HCT116 (cell line): ENCODE measurements around the gene AIMP1. TPM values are rescaled to one million over a fixed set of nuclear protein-coding genes. Genes with fewer than 3 reads are reported as not detected.

Experiments
- ATAC-seq: fragments of 200-7000 bp; cut with Tn5 transposase; 2 replicates; pipeline ENCODE4 v1.9.1; 2020; ENCODE audit warnings: mild to moderate bottlenecking, moderate library complexity
- BruUV-seq: library from RNA; stranded (reverse); fragments of 400-500 nt; replicated peaks from 2 replicates; lab custom pipeline; 2021; lab: Mats Ljungman, UMichigan
- CTCF ChIA-PET: fragments of 300-600 bp; sonication (Branson Sonifier 250); formaldehyde crosslinking; loops from one replicate; lab custom pipeline; 2021; ENCODE audit warnings: antibody characterized with exemption; lab: Charles Lee
- POLR2A ChIA-PET: fragments of 300-600, 350-600 bp; sonication (Branson Sonifier 250); formaldehyde crosslinking; loops from one replicate; lab custom pipeline; 2021; ENCODE audit warnings: antibody characterized with exemption; lab: Charles Lee
- RAD21 ChIA-PET, 2 experiments: fragments of 300-600 bp; sonication (Branson Sonifier 250); formaldehyde crosslinking; loops; one replicate each; lab custom pipeline; 2023; ENCODE audit warnings: low total read pairs in 2 of 2; ENCODE audit not compliant: uncharacterized antibody in 2 of 2, unreplicated experiment in 2 of 2, low non-redundant PET in 1 of 2; lab: Charles Lee
- DNase-seq: peaks from one replicate; pipeline ENCODE4 v3.0.0-alpha.2; 2010; ENCODE audit warnings: low read depth, low spot score
- H2AFZ ChIP-seq: fragments of 200-600 bp; shearing (Covaris generic), sonication (generic); 2 replicates; pipeline ENCODE4 v1.6.1; 2017; ENCODE audit warnings: low read depth, mixed run types, mixed read lengths, antibody characterized with exemption, low read length; ENCODE audit not compliant: poor library complexity, severe bottlenecking
- H3K27ac ChIP-seq: 2 replicates; pipeline ENCODE4 v1.5.1; 2012; ENCODE audit warnings: low read depth, low read length
- H3K27me3 ChIP-seq: fragments of 200-600 bp; sonication (generic); 2 replicates; pipeline ENCODE4 v1.6.1; 2016; ENCODE audit warnings: mixed run types, low read length, mixed read lengths; ENCODE audit not compliant: insufficient read depth
- H3K36me3 ChIP-seq, 2 experiments: fragments of 200-500 bp in 1 of 2; fragments of 200-600 bp in 1 of 2; sonication (Bioruptor generic) in 1 of 2; sonication (generic) in 1 of 2; 2 replicates each; pipeline versions ENCODE4 v1.5.1 to v1.6.1; 2014 to 2016; ENCODE audit warnings: low read length in 2 of 2, inconsistent platforms in 1 of 2, mixed read lengths in 1 of 2, mixed run types in 1 of 2; ENCODE audit not compliant: insufficient read depth in 2 of 2, control insufficient read depth in 1 of 2
- H3K4me1 ChIP-seq, 2 experiments: fragments of 200-600 bp in 1 of 2; sonication (generic) in 1 of 2; 2 replicates each; pipeline versions ENCODE4 v1.5.1 to v1.6.1; 2012 to 2017; ENCODE audit warnings: low read length in 2 of 2, inconsistent platforms in 1 of 2, mild to moderate bottlenecking in 1 of 2, mixed read lengths in 1 of 2, mixed run types in 1 of 2, moderate library complexity in 1 of 2; ENCODE audit not compliant: insufficient read depth in 2 of 2, control insufficient read depth in 1 of 2
- H3K4me2 ChIP-seq: fragments of 200-600 bp; sonication (generic); 2 replicates; pipeline ENCODE4 v1.6.1; 2017; ENCODE audit warnings: mixed run types, low read length, mixed read lengths
- H3K4me3 ChIP-seq, 2 experiments: fragments of 200-600 bp in 1 of 2; sonication (generic) in 1 of 2; replicated peaks in 1 of 2; 2 replicates each; pipeline ENCODE4 v1.5.1; 2011 to 2016; ENCODE audit warnings: low read length in 2 of 2, control low read depth in 1 of 2, low read depth in 1 of 2, mild to moderate bottlenecking in 1 of 2, mixed read lengths in 1 of 2, mixed run types in 1 of 2
- H3K79me2 ChIP-seq: fragments of 200-600 bp; sonication (generic); 2 replicates; pipeline ENCODE4 v1.6.1; 2017; ENCODE audit warnings: mild to moderate bottlenecking, mixed run types, low read length, moderate library complexity, mixed read lengths; ENCODE audit not compliant: insufficient read depth
- H3K9ac ChIP-seq: fragments of 200-600 bp; sonication (generic); 2 replicates; pipeline ENCODE4 v1.6.1; 2016; ENCODE audit warnings: low read length, mixed read lengths
- H3K9me2 ChIP-seq: fragments of 200-600 bp; sonication (generic), shearing (Covaris generic); 2 replicates; pipeline ENCODE4 v1.6.1; 2017; ENCODE audit warnings: mixed run types, mild to moderate bottlenecking, moderate library complexity; ENCODE audit not compliant: insufficient read depth
- H3K9me3 ChIP-seq, 2 experiments: fragments of 200-500 bp in 1 of 2; fragments of 200-600 bp in 1 of 2; sonication (Bioruptor generic) in 1 of 2; sonication (generic) in 1 of 2; 2 replicates each; pipeline ENCODE4 v1.6.1; 2014 to 2017; ENCODE audit warnings: low read length in 2 of 2, mixed read lengths in 2 of 2, inconsistent platforms in 1 of 2, low read depth in 1 of 2, mild to moderate bottlenecking in 1 of 2, mixed run types in 1 of 2, moderate library complexity in 1 of 2; ENCODE audit not compliant: control insufficient read depth in 1 of 2, insufficient read depth in 1 of 2
- H4K20me1 ChIP-seq: fragments of 200-600 bp; sonication (generic), shearing (Covaris generic); 2 replicates; pipeline ENCODE4 v1.6.1; 2017; ENCODE audit warnings: mixed run types, mild to moderate bottlenecking, moderate library complexity; ENCODE audit not compliant: insufficient read depth
- ATF3 ChIP-seq: IDR thresholded peaks from 2 replicates; pipeline ENCODE4 v1.6.1; 2012
- CBX3 ChIP-seq: IDR thresholded peaks from 2 replicates; pipeline ENCODE4 v1.6.1; 2012; ENCODE audit warnings: low read depth
- CEBPB ChIP-seq: IDR thresholded peaks from 2 replicates; pipeline ENCODE4 v1.6.1; 2012; ENCODE audit warnings: low read depth
- CTCF ChIP-seq, 3 experiments: fragments of 200-600 bp in 1 of 3; sonication (generic) in 1 of 3; IDR thresholded peaks in 2 of 3; conservative IDR thresholded peaks in 1 of 3; 2 replicates each; pipeline ENCODE4 v1.5.1; 2012 to 2017; ENCODE audit warnings: low read depth in 2 of 3, low read length in 2 of 3, antibody characterized with exemption in 1 of 3, borderline replicate concordance in 1 of 3, control low read depth in 1 of 3, mild to moderate bottlenecking in 1 of 3, mixed read lengths in 1 of 3, mixed run types in 1 of 3, moderate library complexity in 1 of 3; ENCODE audit not compliant: insufficient read depth in 1 of 3
- EGR1 ChIP-seq: IDR thresholded peaks from 2 replicates; pipeline ENCODE4 v1.6.1; 2012; ENCODE audit warnings: low read depth
- ELF1 ChIP-seq: IDR thresholded peaks from 2 replicates; pipeline ENCODE4 v1.6.1; 2012; ENCODE audit warnings: low read depth, borderline replicate concordance
- EZH2 ChIP-seq: fragments of 200-600 bp; sonication (generic); IDR thresholded peaks from 2 replicates; pipeline ENCODE4 v1.6.1; 2017; ENCODE audit warnings: antibody characterized with exemption, mixed run types
- FOSL1 ChIP-seq: IDR thresholded peaks from 2 replicates; pipeline ENCODE4 v1.6.1; 2012; ENCODE audit warnings: low read depth
- JUND ChIP-seq: IDR thresholded peaks from 2 replicates; pipeline ENCODE4 v1.6.1; 2012
- MAX ChIP-seq: IDR thresholded peaks from 2 replicates; pipeline ENCODE4 v1.6.1; 2012
- RAD21 ChIP-seq: IDR thresholded peaks from 2 replicates; pipeline ENCODE4 v1.6.1; 2012; ENCODE audit warnings: low read depth, mild to moderate bottlenecking
- SP1 ChIP-seq: IDR thresholded peaks from 2 replicates; pipeline ENCODE4 v1.6.1; 2012; ENCODE audit warnings: low read depth
- SRF ChIP-seq: IDR thresholded peaks from 2 replicates; pipeline ENCODE4 v1.6.1; 2012; ENCODE audit warnings: low read depth
- TCF7L2 ChIP-seq: IDR thresholded peaks from 2 replicates; pipeline ENCODE4 v1.7.0; 2011; ENCODE audit warnings: borderline replicate concordance, inconsistent platforms; ENCODE audit not compliant: insufficient read depth, insufficient read length; ENCODE audit errors: extremely low read depth
- intact Hi-C: fragments of 100-400 bp; cut with micrococcal nuclease; formaldehyde crosslinking; loops from 2 replicates; pipeline ENCODE4 v1.10.0; 2022
- total RNA-seq: library from RNA; stranded (reverse); gene quantifications from one replicate; pipeline ENCODE4 v1.2.1, GENCODE V29; 2021; ENCODE audit not compliant: unreplicated experiment

Gene AIMP1
- total RNA-seq, 1 experiment from 2014 or later: 67.4 TPM

GRCh38 chr4:106369456-106370060 is 53.2 kb downstream of the AIMP1 start:
- Histone ChIP-seq H3K9me3 (no peaks in the 10 kb centered on the region), H3K4me2 (peak overlapping the region; percentile 59), H2AFZ (peak overlapping the region; percentile 97), H3K4me3 (no peak overlapping the region), H4K20me1 (no peaks in the 10 kb centered on the region), H3K27ac (no peak overlapping the region), H3K9me2 (no peaks in the 10 kb centered on the region), H3K36me3 (no peaks in the 10 kb centered on the region), H3K4me1 (peaks cover 0 to 11% of the 10 kb centered on the region in 2 experiments; a peak in 2 of 4 replicates), H3K27me3 (no peaks in the 10 kb centered on the region), H3K79me2 (no peaks in the 10 kb centered on the region), H3K9ac (no peak overlapping the region)
- TF ChIP-seq ELF1: no peak
- peak; percentile 86 for TF ChIP-seq RAD21
- TF ChIP-seq ATF3: no peak
- peak; percentile 66 to 80 (median 77) for TF ChIP-seq CTCF (IDR thresholded peaks at IDR 0.05 in 2 of 3, conservative IDR thresholded peaks at IDR 0.05 in 1 of 3; ENCODE audit: borderline replicate concordance in 1 of 3, insufficient read depth in 1 of 3, low read depth in 2 of 3, low read length in 2 of 3)
- no peak for TF ChIP-seq EGR1
- no TSS peak for BruUV-seq
- DNase-seq: peak; percentile 79
- ATAC-seq: peak; percentile 93
- intact Hi-C loops: loop anchor here (1.0 to 2.0 kb wide), 4 partner anchors 133 to 813 kb away; no protein-coding TSS in a partner anchor
- ChIA-PET POLR2A (no interaction called here), CTCF (interaction anchor here (0.7 to 2.6 kb wide), 13 partner anchors 9 to 1150 kb away, joined by 3 to 21 read pairs (median 4); no protein-coding TSS in a partner anchor), RAD21 (interaction anchor here in 1 of 2 experiments (1.4 kb wide), 1 partner anchor 133 kb away, joined by 3 read pairs; no protein-coding TSS in a partner anchor)

GRCh38 chr4:106370214-106370613 is 53.9 kb downstream of the AIMP1 start:
- Histone ChIP-seq H3K27me3 (no peaks in the 10 kb centered on the region), H3K9me2 (no peaks in the 10 kb centered on the region), H3K9me3 (no peaks in the 10 kb centered on the region), H4K20me1 (no peaks in the 10 kb centered on the region), H3K4me3 (no peak overlapping the region), H3K4me1 (peaks cover 0 to 11% of the 10 kb centered on the region in 2 experiments; a peak in 2 of 4 replicates), H3K79me2 (no peaks in the 10 kb centered on the region), H3K36me3 (no peaks in the 10 kb centered on the region), H2AFZ (peak overlapping the region; percentile 97), H3K27ac (no peak overlapping the region), H3K9ac (no peak overlapping the region), H3K4me2 (no peak overlapping the region)
- intact Hi-C loops: no loop called here
- no peak for DNase-seq
- ChIA-PET CTCF (interaction anchor here (0.8 to 2.6 kb wide), 12 partner anchors 8 to 1149 kb away, joined by 3 to 21 read pairs (median 4); no protein-coding TSS in a partner anchor), RAD21 (interaction anchor here in 1 of 2 experiments (1.4 kb wide), 1 partner anchor 133 kb away, joined by 3 read pairs; no protein-coding TSS in a partner anchor), POLR2A (no interaction called here)
- BruUV-seq: no TSS peak
- no peak for ATAC-seq
- TF ChIP-seq TCF7L2 (no peak), JUND (no peak), SP1 (no peak), CBX3 (no peak), FOSL1 (no peak), CEBPB (no peak), MAX (no peak), EGR1 (no peak), ATF3 (no peak), CTCF (IDR thresholded peaks at IDR 0.05 in 2 of 3, conservative IDR thresholded peaks at IDR 0.05 in 1 of 3; ENCODE audit: borderline replicate concordance in 1 of 3, insufficient read depth in 1 of 3, low read depth in 2 of 3, low read length in 2 of 3) (no peak), SRF (no peak), EZH2 (no peak)
